Inflammatory macrophage (primary cell): ENCODE results near the gene GLCCI1.

ENCODE experiments used
- DNase-seq, 2 donors: peaks; one replicate each; pipeline ENCODE4 v3.0.0-alpha.2; 2020 to 2022

The GLCCI1 gene

DNA sequence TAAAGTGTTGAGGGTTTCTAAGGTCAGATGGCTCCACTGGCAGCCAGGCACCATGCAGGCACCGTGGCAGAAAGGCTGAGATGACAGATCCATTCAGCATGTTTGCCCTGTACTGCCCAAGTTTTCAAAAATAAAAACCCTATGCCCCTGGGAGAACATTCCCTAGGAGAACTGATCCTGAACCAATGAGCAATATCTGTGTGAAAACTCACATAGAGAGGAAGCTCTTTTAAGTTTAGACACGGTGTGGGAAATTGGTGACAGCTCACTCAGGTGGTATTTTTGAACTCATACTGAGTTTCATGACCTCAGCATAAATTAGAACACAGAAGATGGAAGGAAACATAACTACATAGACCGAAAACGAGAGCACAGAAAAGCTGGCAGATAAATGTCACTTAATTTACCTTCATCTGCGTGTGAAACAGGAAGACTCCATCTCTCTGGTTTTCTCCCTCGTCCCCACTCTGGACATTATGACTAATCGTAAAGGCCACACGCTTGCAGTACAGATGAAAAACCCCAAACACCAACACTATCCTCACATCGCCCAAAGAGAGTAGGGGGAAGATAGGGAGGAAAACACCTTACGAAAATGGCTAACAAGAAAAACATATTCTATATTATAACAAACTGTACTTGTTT is 165.6 kb downstream of the GLCCI1 start:
- DNase-seq = no peak

DNA sequence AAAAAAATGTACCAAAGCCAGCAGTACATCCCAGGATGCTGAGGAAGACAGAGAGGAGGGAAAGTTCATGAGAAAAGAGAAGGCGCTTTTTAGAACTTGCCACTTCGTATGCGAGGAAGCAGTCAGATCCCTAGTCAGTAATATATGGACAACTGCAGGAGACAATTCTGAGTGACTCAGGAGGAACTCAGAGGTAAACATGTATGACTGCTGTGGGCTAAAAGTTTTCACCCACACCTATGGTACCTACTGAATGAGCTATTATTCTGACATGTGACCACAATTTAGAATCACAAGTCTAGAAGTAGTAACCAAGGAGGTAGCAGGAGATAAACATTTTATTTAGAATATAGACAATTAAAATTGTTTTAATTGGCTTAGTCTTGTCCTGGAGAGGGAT is 166.8 kb downstream of the GLCCI1 start:
- no peak for DNase-seq

DNA sequence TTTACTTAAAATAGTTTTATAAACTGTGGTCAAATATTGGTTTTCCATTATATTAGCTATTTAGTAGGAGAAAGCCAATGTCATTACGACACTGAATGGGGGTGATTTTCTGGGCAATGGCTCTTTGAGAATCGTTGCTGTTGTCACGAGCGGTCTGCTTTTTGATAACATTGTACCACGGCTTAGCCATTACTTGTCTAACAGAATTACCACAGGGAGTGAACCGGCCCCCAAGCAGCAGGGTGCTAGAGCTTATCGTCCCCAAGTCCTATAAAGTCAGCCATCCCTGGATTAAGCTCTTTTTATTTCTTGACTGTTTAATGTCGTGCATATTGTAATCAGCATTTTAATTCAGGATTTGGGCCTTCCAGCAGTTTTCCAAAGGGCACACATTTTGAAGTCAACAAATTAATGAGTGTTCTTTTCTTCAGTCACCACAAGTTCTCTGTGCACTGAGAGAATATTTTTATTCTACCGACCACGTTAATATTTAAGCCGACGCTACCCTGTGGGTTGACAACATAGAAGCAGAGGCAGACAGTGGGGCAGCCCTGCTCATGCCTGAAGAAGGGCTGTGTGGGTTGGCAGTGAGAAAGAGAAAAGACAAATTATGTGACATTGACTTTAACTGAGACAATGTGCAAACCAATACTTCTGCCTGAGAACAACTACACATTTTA is 167.6 kb downstream of the GLCCI1 start:
- DNase-seq = no peak
